GM12892 (cell line): ENCODE measurements around the gene DEXI.
"Not testable (repeated sequence)": the region's sequence is repeated elsewhere in the genome, so short reads cannot be mapped to it uniquely, and the experiment has no call there.

Source experiments
- POLR2A ChIP-seq: IDR thresholded peaks from 2 replicates; pipeline ENCODE4 v1.6.1; 2011; ENCODE audit warnings: low read depth, low read length, control low read depth
- POLR2AphosphoS5 ChIP-seq: IDR thresholded peaks from 2 replicates; pipeline ENCODE4 v1.6.1; 2011; ENCODE audit warnings: low read depth, low read length, control low read depth
- TAF1 ChIP-seq: IDR thresholded peaks from 2 replicates; pipeline ENCODE4 v1.6.1; 2011; ENCODE audit warnings: low read depth, mild to moderate bottlenecking, control low read depth, low read length, borderline replicate concordance

GRCh38 chr16:10925285-10925684, 17.0 kb downstream of the DEXI start:
- TF ChIP-seq POLR2A, TAF1, POLR2AphosphoS5: not testable (repeated sequence)
